ENCODE data around the gene NAT14.
"Not testable (repeated sequence)": the region's sequence is repeated elsewhere in the genome, so short reads cannot be mapped to it uniquely, and the experiment has no call there.

Gene NAT14

GRCh38 chr19:55443824-55444480, 41.0 kb upstream of the NAT14 start:
- no peak for TF ChIP-seq EZH2 (optimal IDR thresholded peaks at IDR 0.05; ENCODE audit: low read depth, low read length)
- TF ChIP-seq EZH2phosphoT487 (IDR thresholded peaks at IDR 0.05; ENCODE audit: low read length): no peak
- no peak for TF ChIP-seq CTCF (IDR thresholded peaks at IDR 0.05; ENCODE audit: low read length)
- H2AFZ ChIP-seq (ENCODE audit: low read length): no peak overlapping the region
- H3K4me2 ChIP-seq (ENCODE audit: low read depth, low read length): no peak overlapping the region
- H3K27me3 ChIP-seq (replicated peaks; ENCODE audit: insufficient read depth, low read length): peaks cover 67% of the 10 kb centered on the region
- no peak overlapping the region for H3K9ac ChIP-seq (ENCODE audit: low read length)
- no peak overlapping the region for H3K27ac ChIP-seq (ENCODE audit: low read length)
- no peaks in the 10 kb centered on the region for H3K79me2 ChIP-seq (ENCODE audit: low read length)
- H3K4me3 ChIP-seq (ENCODE audit: low read length): no peak overlapping the region
- DNase-seq: no peak
- no peaks in the 10 kb centered on the region for H3K36me3 ChIP-seq (replicated peaks; ENCODE audit: insufficient read depth, low read length)
- H3K9me2 ChIP-seq (replicated peaks; ENCODE audit: insufficient read depth, low read length): no peaks in the 10 kb centered on the region
- H3K9me3 ChIP-seq (replicated peaks; ENCODE audit: insufficient read depth, low read length): no peaks in the 10 kb centered on the region
- H4K20me1 ChIP-seq (ENCODE audit: insufficient read depth, low read length): no peaks in the 10 kb centered on the region
- H3K4me1 ChIP-seq (ENCODE audit: low read length): no peaks in the 10 kb centered on the region
- no peaks in the 10 kb centered on the region for H3F3A ChIP-seq (ENCODE audit: insufficient read depth, low read length)

DNA sequence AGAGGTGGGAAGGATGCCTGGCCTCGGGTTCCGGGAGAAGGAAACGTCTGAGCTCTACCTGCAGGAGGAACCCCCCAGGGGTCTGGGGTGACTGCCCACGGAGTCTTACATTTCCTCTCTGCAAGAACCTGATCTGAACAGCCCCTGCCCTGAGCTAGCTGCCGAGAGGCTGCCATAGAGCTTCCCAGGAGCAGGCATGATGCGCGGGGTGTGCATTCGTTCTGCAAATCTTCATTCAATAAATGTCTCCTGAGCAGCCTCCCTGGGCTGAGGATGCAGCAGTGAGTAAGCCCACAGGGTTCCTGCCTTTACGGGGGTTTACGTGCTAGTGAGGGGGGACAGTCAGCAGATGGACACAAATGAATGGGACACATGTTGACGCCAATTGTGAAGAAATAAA, 40.3 kb upstream of the NAT14 start:
- Histone ChIP-seq H3K4me3 (ENCODE audit: low read length) (no peak overlapping the region), H3K4me1 (ENCODE audit: low read length) (no peaks in the 10 kb centered on the region), H3K27ac (ENCODE audit: low read length) (no peak overlapping the region), H3K9me3 (replicated peaks; ENCODE audit: insufficient read depth, low read length) (no peaks in the 10 kb centered on the region), H3K36me3 (replicated peaks; ENCODE audit: insufficient read depth, low read length) (no peaks in the 10 kb centered on the region), H3K79me2 (ENCODE audit: low read length) (no peaks in the 10 kb centered on the region), H3F3A (ENCODE audit: insufficient read depth, low read length) (no peaks in the 10 kb centered on the region), H4K20me1 (ENCODE audit: insufficient read depth, low read length) (no peaks in the 10 kb centered on the region), H2AFZ (ENCODE audit: low read length) (no peak overlapping the region), H3K9ac (ENCODE audit: low read length) (no peak overlapping the region), H3K4me2 (ENCODE audit: low read depth, low read length) (no peak overlapping the region), H3K9me2 (replicated peaks; ENCODE audit: insufficient read depth, low read length) (no peaks in the 10 kb centered on the region), H3K27me3 (replicated peaks; ENCODE audit: insufficient read depth, low read length) (peaks cover 67% of the 10 kb centered on the region)
- TF ChIP-seq EZH2 (optimal IDR thresholded peaks at IDR 0.05; ENCODE audit: low read depth, low read length) (no peak), CTCF (IDR thresholded peaks at IDR 0.05; ENCODE audit: low read length) (no peak), EZH2phosphoT487 (IDR thresholded peaks at IDR 0.05; ENCODE audit: low read length) (no peak)
- no peak for DNase-seq

GRCh38 chr19:55446060-55446459, 38.9 kb upstream of the NAT14 start:
- no peak overlapping the region for H3K4me3 ChIP-seq (ENCODE audit: low read length)
- no peak overlapping the region for H2AFZ ChIP-seq (ENCODE audit: low read length)
- H3K9me3 ChIP-seq (replicated peaks; ENCODE audit: insufficient read depth, low read length): no peaks in the 10 kb centered on the region
- no peaks in the 10 kb centered on the region for H3K79me2 ChIP-seq (ENCODE audit: low read length)
- no peaks in the 10 kb centered on the region for H4K20me1 ChIP-seq (ENCODE audit: insufficient read depth, low read length)
- H3K9ac ChIP-seq (ENCODE audit: low read length): no peak overlapping the region
- H3K36me3 ChIP-seq (replicated peaks; ENCODE audit: insufficient read depth, low read length): no peaks in the 10 kb centered on the region
- H3F3A ChIP-seq (ENCODE audit: insufficient read depth, low read length): no peaks in the 10 kb centered on the region
- H3K4me2 ChIP-seq (ENCODE audit: low read depth, low read length): no peak overlapping the region
- no peaks in the 10 kb centered on the region for H3K9me2 ChIP-seq (replicated peaks; ENCODE audit: insufficient read depth, low read length)
- H3K4me1 ChIP-seq (ENCODE audit: low read length): no peaks in the 10 kb centered on the region
- peaks cover 68% of the 10 kb centered on the region for H3K27me3 ChIP-seq (replicated peaks; ENCODE audit: insufficient read depth, low read length)
- no peak overlapping the region for H3K27ac ChIP-seq (ENCODE audit: low read length)
- TF ChIP-seq EZH2 (optimal IDR thresholded peaks at IDR 0.05; ENCODE audit: low read depth, low read length): no peak
- no peak for DNase-seq

- no peak overlapping the region for H3K4me2 ChIP-seq (ENCODE audit: low read depth, low read length)
- H3K9me3 ChIP-seq (replicated peaks; ENCODE audit: insufficient read depth, low read length): no peaks in the 10 kb centered on the region
- H3K36me3 ChIP-seq (replicated peaks; ENCODE audit: insufficient read depth, low read length): no peaks in the 10 kb centered on the region
- H3K9ac ChIP-seq (ENCODE audit: low read length): no peak overlapping the region
- H3K27ac ChIP-seq (ENCODE audit: low read length): no peak overlapping the region
- peaks cover 68% of the 10 kb centered on the region for H3K27me3 ChIP-seq (replicated peaks; ENCODE audit: insufficient read depth, low read length)
- no peaks in the 10 kb centered on the region for H3F3A ChIP-seq (ENCODE audit: insufficient read depth, low read length)
- H3K9me2 ChIP-seq (replicated peaks; ENCODE audit: insufficient read depth, low read length): no peaks in the 10 kb centered on the region
- no peak overlapping the region for H3K4me3 ChIP-seq (ENCODE audit: low read length)
- H3K79me2 ChIP-seq (ENCODE audit: low read length): no peaks in the 10 kb centered on the region
- no peak for TF ChIP-seq EZH2 (optimal IDR thresholded peaks at IDR 0.05; ENCODE audit: low read depth, low read length)
- no peak for TF ChIP-seq EZH2phosphoT487 (IDR thresholded peaks at IDR 0.05; ENCODE audit: low read length)
- no peak for TF ChIP-seq CTCF (IDR thresholded peaks at IDR 0.05; ENCODE audit: low read length)
- DNase-seq: no peak
- H4K20me1 ChIP-seq (ENCODE audit: insufficient read depth, low read length): no peaks in the 10 kb centered on the region
- H2AFZ ChIP-seq (ENCODE audit: low read length): no peak overlapping the region
- H3K4me1 ChIP-seq (ENCODE audit: low read length): no peaks in the 10 kb centered on the region
Measured at GRCh38 chr19:55447421-55448174, 37.4 kb upstream of the NAT14 start.

DNA sequence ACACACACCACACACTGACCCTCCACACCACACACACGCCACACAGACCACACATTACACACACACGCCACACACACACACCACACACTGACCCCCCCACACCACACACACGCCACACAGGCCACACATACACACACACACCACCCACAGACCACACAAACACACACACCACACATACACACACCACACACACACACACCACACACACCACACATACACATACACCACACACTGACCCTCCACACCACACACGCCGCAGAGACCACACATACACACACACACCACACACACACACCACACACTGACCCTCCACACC, 36.9 kb upstream of the NAT14 start:
- H3K4me3 ChIP-seq (ENCODE audit: low read length); DNase-seq; H3K79me2 ChIP-seq (ENCODE audit: low read length); H4K20me1 ChIP-seq (ENCODE audit: insufficient read depth, low read length); H3K27ac ChIP-seq (ENCODE audit: low read length); H3K36me3 ChIP-seq (replicated peaks; ENCODE audit: insufficient read depth, low read length); H2AFZ ChIP-seq (ENCODE audit: low read length); H3F3A ChIP-seq (ENCODE audit: insufficient read depth, low read length); H3K9me2 ChIP-seq (replicated peaks; ENCODE audit: insufficient read depth, low read length); H3K9ac ChIP-seq (ENCODE audit: low read length); H3K4me2 ChIP-seq (ENCODE audit: low read depth, low read length); H3K4me1 ChIP-seq (ENCODE audit: low read length); H3K9me3 ChIP-seq (replicated peaks; ENCODE audit: insufficient read depth, low read length): not testable (repeated sequence)
- peaks cover 66% of the 10 kb centered on the region for H3K27me3 ChIP-seq (replicated peaks; ENCODE audit: insufficient read depth, low read length)

Measured in MM.1S (cell line).